Esophagus squamous epithelium (tissue), 5 donors: ENCODE measurements around the gene SLC25A3. TPM values are rescaled to one million over a fixed set of nuclear protein-coding genes. Genes with fewer than 3 reads are reported as not detected.
A peak's percentile ranks its signal among the peaks of the same experiment; 100 is the strongest.
"Not testable (repeated sequence)": the region's sequence is repeated elsewhere in the genome, so short reads cannot be mapped to it uniquely, and the experiment has no call there.

Experiments used
- DNase-seq: peaks from one replicate; lab custom pipeline; 2025; lab: John Stamatoyannopoulos, UW
- H3K27ac ChIP-seq, 4 donors: fragments of 200-600 bp; sonication (generic); one replicate each; pipeline ENCODE4 v1.5.1; 2016 to 2019; ENCODE audit warnings: mild to moderate bottlenecking in 1 of 4
- H3K27me3 ChIP-seq, 4 donors: fragments of 200-600 bp; sonication (generic); 1 replicate in 3 of 4; 2 replicates in 1 of 4; pipeline versions ENCODE4 v1.5.1 to v1.6.0; 2017 to 2021; ENCODE audit warnings: antibody characterized with exemption in 1 of 4
- H3K36me3 ChIP-seq, 3 donors: fragments of 200-600 bp; sonication (generic); one replicate each; pipeline ENCODE4 v1.5.1; 2016 to 2019
- H3K4me1 ChIP-seq, 3 donors: fragments of 200-600 bp; sonication (generic); one replicate each; pipeline ENCODE4 v1.5.1; 2017 to 2019
- H3K4me3 ChIP-seq, 4 donors: fragments of 200-600 bp; sonication (generic); 1 replicate in 3 of 4; 2 replicates in 1 of 4; pipeline ENCODE4 v1.5.1; 2016 to 2019; ENCODE audit warnings: mild to moderate bottlenecking in 2 of 4, moderate library complexity in 1 of 4
- H3K9me3 ChIP-seq, 3 donors: fragments of 200-600 bp; sonication (generic); one replicate each; pipeline ENCODE4 v1.5.1; 2016 to 2019
- POLR2A ChIP-seq, 4 donors: fragments of 450-650 bp; IDR thresholded peaks; one replicate each; pipeline ENCODE4 v1.6.1; 2017; ENCODE audit warnings: antibody characterized with exemption in 4 of 4, mild to moderate bottlenecking in 4 of 4, moderate library complexity in 3 of 4
- WGBS, 2 donors: methylation state at CpG; one replicate each; pipeline ENCODE4 v1.1.5; 2018; 5-methylcytosine and 5-hydroxymethylcytosine counted together
- intact Hi-C: fragments of 100-400 bp; cut with DNase I; formaldehyde crosslinking; loops from one replicate; pipeline ENCODE4 v1.15.0; 2022
- total RNA-seq, 4 donors: library from RNA; depleted of rRNA; stranded (reverse); fragments of >200 nt; gene quantifications; one replicate each; pipeline ENCODE4 v1.1.0, GENCODE V29; 2016
- TF ChIP-seq, protein P1 (sequence below), 6 experiments: fragments of 450-650 bp in 4 of 6; fragments of 200-600 bp in 2 of 6; sonication (generic) in 2 of 6; IDR thresholded peaks; one replicate each; pipeline ENCODE4 v1.5.1; 2016 to 2019; ENCODE audit warnings: antibody characterized with exemption in 6 of 6, mild to moderate bottlenecking in 4 of 6, moderate library complexity in 4 of 6
- donor health status: DM: yes; HTN: yes; CAD: no.

SLC25A3 gene
- total RNA-seq, 4 donors from 2014 or later = 459 to 581 (median 540) TPM

- DNase-seq = no peak
- H3K36me3 ChIP-seq = peaks cover 0 to 7% (median 0%) of the 10 kb centered on the region in 3 donors
- peaks cover 0 to 26% (median under 1%) of the 10 kb centered on the region in 3 donors for H3K4me1 ChIP-seq
- no peak overlapping the region for H3K27ac ChIP-seq
- TF ChIP-seq POLR2A (IDR thresholded peaks at IDR 0.05) = no peak
- TF ChIP-seq, protein P1, sequence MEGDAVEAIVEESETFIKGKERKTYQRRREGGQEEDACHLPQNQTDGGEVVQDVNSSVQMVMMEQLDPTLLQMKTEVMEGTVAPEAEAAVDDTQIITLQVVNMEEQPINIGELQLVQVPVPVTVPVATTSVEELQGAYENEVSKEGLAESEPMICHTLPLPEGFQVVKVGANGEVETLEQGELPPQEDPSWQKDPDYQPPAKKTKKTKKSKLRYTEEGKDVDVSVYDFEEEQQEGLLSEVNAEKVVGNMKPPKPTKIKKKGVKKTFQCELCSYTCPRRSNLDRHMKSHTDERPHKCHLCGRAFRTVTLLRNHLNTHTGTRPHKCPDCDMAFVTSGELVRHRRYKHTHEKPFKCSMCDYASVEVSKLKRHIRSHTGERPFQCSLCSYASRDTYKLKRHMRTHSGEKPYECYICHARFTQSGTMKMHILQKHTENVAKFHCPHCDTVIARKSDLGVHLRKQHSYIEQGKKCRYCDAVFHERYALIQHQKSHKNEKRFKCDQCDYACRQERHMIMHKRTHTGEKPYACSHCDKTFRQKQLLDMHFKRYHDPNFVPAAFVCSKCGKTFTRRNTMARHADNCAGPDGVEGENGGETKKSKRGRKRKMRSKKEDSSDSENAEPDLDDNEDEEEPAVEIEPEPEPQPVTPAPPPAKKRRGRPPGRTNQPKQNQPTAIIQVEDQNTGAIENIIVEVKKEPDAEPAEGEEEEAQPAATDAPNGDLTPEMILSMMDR (IDR thresholded peaks at IDR 0.05) = no peak
- H3K27me3 ChIP-seq = no peaks in the 10 kb centered on the region
- H3K9me3 ChIP-seq = no peaks in the 10 kb centered on the region
- intact Hi-C loops = no loop called here
- WGBS, 2 donors = 66 to 68% methylated on average over 2 of the region's 2 CpGs
- no peak overlapping the region for H3K4me3 ChIP-seq
Measured at GRCh38 chr12:98638009-98638408, 44.5 kb downstream of the SLC25A3 start.

- DNase-seq = no peak
- TF ChIP-seq POLR2A (IDR thresholded peaks at IDR 0.05) = no peak
- TF ChIP-seq, protein P1 (IDR thresholded peaks at IDR 0.05) = no peak
- H3K4me3 ChIP-seq = no peak overlapping the region
- WGBS, 2 donors = 78 to 79% methylated on average over 3 of the region's 3 CpGs
- no peak overlapping the region for H3K27ac ChIP-seq
- no peaks in the 10 kb centered on the region for H3K36me3 ChIP-seq
- no peaks in the 10 kb centered on the region for H3K9me3 ChIP-seq
- no peaks in the 10 kb centered on the region for H3K27me3 ChIP-seq
- peaks cover 0 to 40% (median 4%) of the 10 kb centered on the region in 3 donors for H3K4me1 ChIP-seq
- intact Hi-C loops = no loop called here
Measured at GRCh38 chr12:98639491-98639890, 46.0 kb downstream of the SLC25A3 start.

DNA sequence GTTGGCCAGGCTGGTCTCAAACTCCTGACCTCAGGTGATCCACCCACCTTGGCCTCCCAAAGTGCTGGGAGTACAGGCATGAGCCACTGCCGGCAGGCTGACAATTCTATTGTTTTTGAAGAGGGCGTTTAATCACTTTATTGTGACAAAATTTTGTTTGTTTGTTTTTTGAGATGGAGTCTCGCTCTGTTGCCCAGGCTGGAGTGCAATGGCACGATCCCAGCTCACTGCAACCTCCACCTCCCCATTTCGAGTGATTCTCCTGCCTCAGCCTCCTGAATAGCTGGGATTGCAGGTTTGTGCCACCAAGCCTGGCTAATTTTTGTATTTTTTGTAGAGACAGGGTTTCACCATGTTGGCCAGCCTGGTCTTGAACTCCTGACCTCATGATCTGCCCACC is 49.3 kb downstream of the SLC25A3 start:
- H3K27me3 ChIP-seq, H3K4me3 ChIP-seq, H3K9me3 ChIP-seq, H3K27ac ChIP-seq, H3K36me3 ChIP-seq, DNase-seq: not testable (repeated sequence)
- peaks cover 3 to 38% (median 11%) of the 10 kb centered on the region in 3 donors for H3K4me1 ChIP-seq
- intact Hi-C loops = loop anchor here (10.0 kb wide), 1 partner anchor 48 kb away; the partner anchor contains the start of gene SLC25A3
- 88 to 90% methylated on average over 5 of the region's 5 CpGs for WGBS, 2 donors

DNA sequence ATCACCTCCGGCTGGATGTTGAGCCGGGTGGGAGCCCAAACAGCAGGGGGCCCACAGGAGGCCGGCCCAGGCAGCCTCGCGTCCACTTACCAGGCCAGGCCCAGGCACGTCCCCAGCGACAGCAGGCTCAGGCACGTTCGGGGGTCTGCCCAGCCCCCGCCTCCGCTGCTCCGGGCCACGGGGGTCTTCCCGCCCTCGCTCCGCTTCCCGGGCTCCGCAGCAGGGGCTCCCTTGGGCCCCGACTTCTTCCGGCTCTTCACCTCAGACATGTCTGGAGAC is 50.9 kb downstream of the SLC25A3 start:
- H3K9me3 ChIP-seq = no peaks in the 10 kb centered on the region
- no peak for DNase-seq
- peaks cover 0 to 12% (median 0%) of the 10 kb centered on the region in 3 donors for H3K36me3 ChIP-seq
- H3K4me1 ChIP-seq = peaks cover 3 to 38% (median 11%) of the 10 kb centered on the region in 3 donors
- H3K4me3 ChIP-seq = peak overlapping the region; percentile 83 to 98 (median 97)
- TF ChIP-seq POLR2A (IDR thresholded peaks at IDR 0.05) = no peak
- TF ChIP-seq, protein P1 (IDR thresholded peaks at IDR 0.05) = peak in 1 of 6 experiments; percentile 2
- intact Hi-C loops = loop anchor here (10.0 kb wide), 1 partner anchor 50 kb away; the partner anchor contains the start of gene SLC25A3
- WGBS, 2 donors = 0% methylated on average over 1 of the region's 20 CpGs; no CpG with 5 or more reads in 1 of the 2 donors
- H3K27ac ChIP-seq = peak overlapping the region; percentile 91 to 96 (median 94)
- H3K27me3 ChIP-seq = no peaks in the 10 kb centered on the region

DNA sequence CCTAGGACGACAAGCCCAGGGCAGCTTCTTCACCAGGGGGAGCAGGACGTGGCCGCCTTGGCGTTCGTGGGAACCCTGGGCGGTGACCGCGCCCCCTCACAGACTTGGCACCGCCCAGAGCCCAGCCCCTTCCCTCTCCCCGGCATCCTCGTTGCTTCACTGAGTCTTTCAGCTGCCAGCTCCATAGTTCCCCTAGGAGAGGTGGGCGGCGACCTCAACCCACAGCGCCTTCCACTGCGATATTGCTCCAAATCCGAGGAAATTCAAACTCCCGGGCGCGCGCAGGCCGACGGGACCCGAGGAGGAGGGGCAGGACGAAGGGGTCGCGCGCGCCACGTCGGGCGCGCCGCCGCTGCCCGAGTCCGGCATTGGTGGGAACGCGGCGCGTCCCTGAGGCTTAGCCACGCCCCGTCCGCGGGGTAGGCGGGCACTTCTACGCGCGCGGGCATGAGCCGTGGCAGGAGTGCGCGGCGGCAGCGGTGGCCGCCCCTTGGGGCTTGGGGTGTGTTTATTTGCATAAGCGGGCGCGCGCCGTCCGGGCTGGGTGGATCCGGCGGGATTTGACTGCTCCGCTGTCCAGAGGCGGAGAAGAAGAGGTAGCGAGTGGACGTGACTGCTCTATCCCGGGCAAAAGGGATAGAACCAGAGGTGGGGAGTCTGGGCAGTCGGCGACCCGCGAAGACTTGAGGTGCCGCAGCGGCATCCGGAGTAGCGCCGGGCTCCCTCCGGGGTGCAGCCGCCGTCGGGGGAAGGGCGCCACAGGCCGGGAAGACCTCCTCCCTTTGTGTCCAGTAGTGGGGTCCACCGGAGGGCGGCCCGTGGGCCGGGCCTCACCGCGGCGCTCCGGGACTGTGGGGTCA is 51.5 kb downstream of the SLC25A3 start, which contains the start of the genes APAF1 and IKBIP:
Gene APAF1 (plus strand): TSS at position 579 of the 860 bp plus-strand sequence. CDS start 3,070 bp downstream, outside the sequence.
Gene IKBIP (minus strand): TSS at position 77 of the 860 bp plus-strand sequence. CDS start 87 bp downstream, outside the sequence.
- peak in 3 of 4 donors; percentile 54 to 88 (median 79) for TF ChIP-seq POLR2A (IDR thresholded peaks at IDR 0.05)
- TF ChIP-seq, protein P1 (IDR thresholded peaks at IDR 0.05) = peak in 1 of 6 experiments; percentile 26
- Histone ChIP-seq H3K36me3 (peaks cover 0 to 18% (median 3%) of the 10 kb centered on the region in 3 donors), H3K4me1 (peaks cover 3 to 38% (median 11%) of the 10 kb centered on the region in 3 donors), H3K4me3 (peak within 1 kb of the TSS; percentile 83 to 98 (median 97)), H3K27ac (peak within 1 kb of the TSS; percentile 91 to 96 (median 94)), H3K9me3 (no peaks in the 10 kb centered on the region), H3K27me3 (no peaks in the 10 kb centered on the region)
- intact Hi-C loops = loop anchor here (10.0 kb wide), 1 partner anchor 50 kb away; the partner anchor contains the start of gene SLC25A3
- 0% methylated on average over 15 to 28 of the region's 91 CpGs for WGBS, 2 donors
- DNase-seq = peak; percentile 93
